Ovary (tissue), 9 donors: ENCODE measurements around the gene GALNT5. TPM values are rescaled to one million over a fixed set of nuclear protein-coding genes. Genes with fewer than 3 reads are reported as not detected.
"Not testable (repeated sequence)": the region's sequence is repeated elsewhere in the genome, so short reads cannot be mapped to it uniquely, and the experiment has no call there.

ENCODE experiments used
- DNase-seq, 5 donors: peaks; one replicate each; pipeline ENCODE4 v3.0.0-alpha.2; 2019 to 2020
- H3K27ac ChIP-seq, 2 donors: fragments of 200-600 bp; one replicate each; pipeline versions ENCODE4 v1.5.1 to v1.8.0; 2019 to 2022
- H3K27me3 ChIP-seq: fragments of 200-600 bp; one replicate; pipeline ENCODE4 v1.8.0; 2022
- H3K36me3 ChIP-seq: fragments of 200-600 bp; sonication (generic); one replicate; pipeline ENCODE4 v1.5.1; 2019
- H3K4me1 ChIP-seq: one replicate; pipeline ENCODE4 v1.8.1; 2013; ENCODE audit warnings: mild to moderate bottlenecking, moderate library complexity; ENCODE audit not compliant: insufficient read depth
- H3K4me3 ChIP-seq: fragments of 200-600 bp; sonication (generic); one replicate; pipeline ENCODE4 v1.5.1; 2017
- H3K9me3 ChIP-seq, 2 donors: fragments of 200-600 bp in 1 of 2; sonication (generic) in 1 of 2; one replicate each; pipeline versions ENCODE4 v1.5.1 to v1.8.1; 2013 to 2019; ENCODE audit warnings: mild to moderate bottlenecking in 1 of 2, moderate library complexity in 1 of 2
- CTCF ChIP-seq, 3 donors: fragments of 450-650 bp in 2 of 3; fragments of 200-600 bp in 1 of 3; IDR thresholded peaks; one replicate each; pipeline versions ENCODE4 v1.5.1 to v1.8.0; 2016 to 2022; ENCODE audit warnings: antibody characterized with exemption in 3 of 3, mild to moderate bottlenecking in 1 of 3
- EP300 ChIP-seq: sonication (generic); formaldehyde crosslinking; IDR thresholded peaks from one replicate; pipeline ENCODE4 v1.6.1; 2017; ENCODE audit warnings: antibody characterized with exemption
- POLR2A ChIP-seq: fragments of 450-650 bp; IDR thresholded peaks from one replicate; pipeline ENCODE4 v1.6.1; 2017; ENCODE audit warnings: antibody characterized with exemption, mild to moderate bottlenecking, moderate library complexity
- WGBS, 3 donors: extraction: QIAGEN DNeasy Blood & Tissue Kit in 1 of 3; methylation state at CpG; one replicate each; pipeline versions ENCODE4 v1.1.5 to v1.1.7; 2013 to 2017; 5-methylcytosine and 5-hydroxymethylcytosine counted together
- intact Hi-C, 4 donors: fragments of 100-400 bp; cut with DNase I; formaldehyde crosslinking; loops; one replicate each; pipeline versions ENCODE4 v1.11.0 to v1.15.1; 2022 to 2023
- polyA plus RNA-seq, 2 donors: library from polyadenylated mRNA; stranded (reverse); fragments of 200-250 nt in 1 of 2; fragments of 350-450 nt in 1 of 2; fragmentation: Illumina TruSeq in 1 of 2; extraction: RNeasy Lipid Tissue Mini Kit (QIAGEN cat#74804) in 1 of 2; gene quantifications; one replicate each; pipeline ENCODE4 v1.2.3, GENCODE V29; 2013 to 2014
- total RNA-seq, 7 donors: library from RNA; depleted of rRNA in 2 of 7; stranded (reverse); fragments of >200 nt in 2 of 7; fragmentation: NEBNext Ultra II Directional in 3 of 7; extraction: Animal tissue kit (Norgen Biotek cat#: 25700) in 3 of 7; gene quantifications; one replicate each; pipeline versions ENCODE4 v1.1.0 to v1.2.4, GENCODE V29; 2016 to 2023
- donor health status: DM: no; HTN: no; CAD: no; lungs with moderate emphysema.
- donor health status: DM: no; HTN: no; CAD: no.
- donor health status: Bipolar disorder and iron deficiency.
- donor health status: DM: yes; HTN: yes; CAD: no.
- donor health status: DM: no; HTN: no; CAD: no.
- donor health status: DM: yes; HTN: yes; CAD: no.

Gene GALNT5
- total and polyA plus RNA-seq, 9 donors = 0.05 to 0.80 (median 0.15) TPM; not detected in 4

- Histone ChIP-seq H3K4me3 (no peak overlapping the region), H3K9me3 (no peaks in the 10 kb centered on the region), H3K27ac (no peak overlapping the region), H3K4me1 (no peaks in the 10 kb centered on the region), H3K36me3 (no peaks in the 10 kb centered on the region), H3K27me3 (no peaks in the 10 kb centered on the region)
- TF ChIP-seq CTCF (IDR thresholded peaks at IDR 0.05) (no peak), POLR2A (no peak), EP300 (no peak)
- WGBS, 3 donors = 94 to 98% (median 95%) methylated on average over 1 of the region's 1 CpG
- DNase-seq = no peak
- intact Hi-C loops = no loop called here
These were observed 14.2 kb downstream of the GALNT5 start for GRCh38 chr2:157271590-157272203.

- intact Hi-C loops, H3K4me1 ChIP-seq, H3K9me3 ChIP-seq, H3K36me3 ChIP-seq, H3K27ac ChIP-seq, H3K27me3 ChIP-seq, DNase-seq, H3K4me3 ChIP-seq: not testable (repeated sequence)
- 79 to 89% (median 85%) methylated on average over 7 of the region's 7 CpGs for WGBS, 3 donors
These were observed 21.8 kb downstream of the GALNT5 start for GRCh38 chr2:157279311-157279710.

GRCh38 chr2:157281316-157281715 is 23.8 kb downstream of the GALNT5 start:
- Histone ChIP-seq H3K9me3 (peaks cover 0 to 3% of the 10 kb centered on the region in 2 donors), H3K27me3 (no peaks in the 10 kb centered on the region), H3K36me3 (no peaks in the 10 kb centered on the region), H3K27ac (no peak overlapping the region), H3K4me1 (no peaks in the 10 kb centered on the region), H3K4me3 (no peak overlapping the region)
- 94 to 98% (median 94%) methylated on average over 6 of the region's 6 CpGs for WGBS, 3 donors
- DNase-seq = no peak
- TF ChIP-seq POLR2A (no peak), CTCF (IDR thresholded peaks at IDR 0.05) (no peak), EP300 (no peak)
- intact Hi-C loops = no loop called here

- Histone ChIP-seq H3K27me3 (no peaks in the 10 kb centered on the region), H3K27ac (no peak overlapping the region), H3K4me3 (no peak overlapping the region), H3K9me3 (peaks cover 0 to 3% of the 10 kb centered on the region in 2 donors), H3K36me3 (no peaks in the 10 kb centered on the region), H3K4me1 (no peaks in the 10 kb centered on the region)
- no peak for DNase-seq
- intact Hi-C loops = no loop called here
- TF ChIP-seq CTCF (IDR thresholded peaks at IDR 0.05) = no peak
- TF ChIP-seq EP300 = no peak
- no peak for TF ChIP-seq POLR2A
- WGBS, 3 donors = 42 to 59% (median 47%) methylated on average over 2 of the region's 2 CpGs
These were observed 26.0 kb downstream of the GALNT5 start for GRCh38 chr2:157283468-157283867.

- Histone ChIP-seq H3K36me3 (no peaks in the 10 kb centered on the region), H3K4me1 (no peaks in the 10 kb centered on the region), H3K9me3 (no peaks in the 10 kb centered on the region), H3K27me3 (no peaks in the 10 kb centered on the region), H3K27ac (no peak overlapping the region), H3K4me3 (no peak overlapping the region)
- no peak for TF ChIP-seq POLR2A
- no peak for TF ChIP-seq EP300
- no peak for TF ChIP-seq CTCF (IDR thresholded peaks at IDR 0.05)
- intact Hi-C loops = no loop called here
- WGBS, 3 donors = 87 to 92% (median 89%) methylated on average over 1 of the region's 1 CpG
- no peak for DNase-seq
These were observed 29.7 kb downstream of the GALNT5 start for GRCh38 chr2:157287160-157287559.
